Stomach (tissue), 9 donors: ENCODE results near the gene PDLIM3. TPM values are rescaled to one million over a fixed set of nuclear protein-coding genes. Genes with fewer than 3 reads are reported as not detected.

ENCODE experiments used
- DNase-seq, 2 donors: peaks; one replicate each; pipeline versions ENCODE4 v3.0.0 to v3.0.0-alpha.2; 2013 to 2019
- H3K27ac ChIP-seq, 5 donors: fragments of 200-600 bp in 4 of 5; sonication (generic) in 4 of 5; one replicate each; pipeline ENCODE4 v1.5.1; 2013 to 2019; ENCODE audit warnings: mild to moderate bottlenecking in 1 of 5, moderate library complexity in 1 of 5
- H3K27me3 ChIP-seq, 3 donors: fragments of 200-600 bp; sonication (generic); one replicate each; pipeline ENCODE4 v1.5.1; 2017 to 2019; ENCODE audit warnings: mixed run types in 1 of 3
- H3K36me3 ChIP-seq, 4 donors: fragments of 200-600 bp; sonication (generic); 1 replicate in 3 of 4; 2 replicates in 1 of 4; pipeline ENCODE4 v1.5.1; 2016 to 2019
- H3K4me1 ChIP-seq, 4 donors: fragments of 200-600 bp; sonication (generic); one replicate each; pipeline ENCODE4 v1.5.1; 2016 to 2019
- H3K4me3 ChIP-seq, 4 donors: fragments of 200-600 bp; sonication (generic) in 3 of 4; one replicate each; pipeline ENCODE4 v1.5.1; 2016 to 2019; ENCODE audit warnings: mild to moderate bottlenecking in 1 of 4
- H3K9me3 ChIP-seq, 4 donors: fragments of 200-600 bp; sonication (generic); one replicate each; pipeline ENCODE4 v1.5.1; 2016 to 2019
- CTCF ChIP-seq, 7 experiments: fragments of 450-650 bp in 4 of 7; fragments of 200-600 bp in 3 of 7; sonication (generic) in 3 of 7; IDR thresholded peaks; one replicate each; pipeline ENCODE4 v1.5.1; 2016 to 2019; ENCODE audit warnings: antibody characterized with exemption in 7 of 7, control low read depth in 2 of 7, mild to moderate bottlenecking in 1 of 7
- EP300 ChIP-seq: sonication (generic); formaldehyde crosslinking; IDR thresholded peaks from one replicate; pipeline ENCODE4 v1.6.1; 2017; ENCODE audit warnings: antibody characterized with exemption
- POLR2A ChIP-seq, 4 donors: fragments of 450-650 bp; IDR thresholded peaks; one replicate each; pipeline ENCODE4 v1.6.1; 2016; ENCODE audit warnings: antibody characterized with exemption in 4 of 4, control low read depth in 2 of 4, mild to moderate bottlenecking in 1 of 4, moderate library complexity in 1 of 4
- POLR2AphosphoS5 ChIP-seq, 3 donors: sonication (generic); formaldehyde crosslinking; IDR thresholded peaks; one replicate each; pipeline ENCODE4 v1.6.1; 2016; ENCODE audit warnings: antibody characterized with exemption in 3 of 3
- WGBS, 5 donors: extraction: QIAGEN DNeasy Blood & Tissue Kit in 3 of 5; methylation state at CpG; one replicate each; pipeline versions ENCODE4 v1.1.5 to v1.1.7; 2013 to 2018; 5-methylcytosine and 5-hydroxymethylcytosine counted together
- intact Hi-C: fragments of 100-400 bp; cut with DNase I; formaldehyde crosslinking; loops from one replicate; pipeline ENCODE4 v1.15.1; 2023; ENCODE audit warnings: low total_unique reads
- polyA plus RNA-seq, 3 donors: library from polyadenylated mRNA; stranded (reverse); fragments of 200-250 nt; gene quantifications; one replicate each; pipeline ENCODE4 v1.2.3, GENCODE V29; 2013
- total RNA-seq, 5 donors: library from RNA; depleted of rRNA; stranded (reverse); fragments of >200 nt; gene quantifications; one replicate each; pipeline versions ENCODE4 v1.1.0 to v1.2.3, GENCODE V29; 2014 to 2016
- donor health status: healthy with polysubstance abuse.
- donor health status: Bipolar disorder and iron deficiency.
- donor health status: healthy.

Gene PDLIM3
- total and polyA plus RNA-seq, 8 donors = 73.9 to 755 (median 108) TPM

- WGBS, 5 donors = 78 to 88% (median 87%) methylated on average over 5 of the region's 5 CpGs
- TF ChIP-seq POLR2A (IDR thresholded peaks at IDR 0.05) = no peak
- no peak for TF ChIP-seq CTCF (IDR thresholded peaks at IDR 0.05)
- TF ChIP-seq EP300 = no peak
- TF ChIP-seq POLR2AphosphoS5 (IDR thresholded peaks at IDR 0.05) = no peak
Observed at GRCh38 chr4:185524888-185525863, 10.1 kb downstream of the PDLIM3 start.

GRCh38 chr4:185523862-185524261 lies 11.4 kb downstream of the PDLIM3 start:
- Histone ChIP-seq H3K4me1 (no peaks in the 10 kb centered on the region), H3K36me3 (peaks cover 0 to 11% (median 4%) of the 10 kb centered on the region in 4 donors), H3K9me3 (peaks cover 0 to 9% (median 3%) of the 10 kb centered on the region in 4 donors), H3K27me3 (no peaks in the 10 kb centered on the region), H3K4me3 (no peak overlapping the region), H3K27ac (no peak overlapping the region)
- no peak for DNase-seq
- 82 to 87% (median 83%) methylated on average over 7 of the region's 7 CpGs for WGBS, 5 donors
- intact Hi-C loops = no loop called here
- TF ChIP-seq EP300 (no peak), POLR2A (IDR thresholded peaks at IDR 0.05) (no peak), CTCF (IDR thresholded peaks at IDR 0.05) (no peak), POLR2AphosphoS5 (IDR thresholded peaks at IDR 0.05) (no peak)

More at GRCh38 chr4:185524888-185525863, 10.1 kb downstream of the PDLIM3 start:
- intact Hi-C loops = no loop called here
- Histone ChIP-seq H3K36me3 (peaks cover 0 to 11% (median 4%) of the 10 kb centered on the region in 4 donors), H3K4me3 (no peak overlapping the region), H3K27ac (peak overlapping the region in 2 of 5 donors; percentile 14 to 37), H3K9me3 (peaks cover 0 to 9% (median 3%) of the 10 kb centered on the region in 4 donors), H3K27me3 (no peaks in the 10 kb centered on the region), H3K4me1 (peaks cover 0 to 8% (median 2%) of the 10 kb centered on the region in 4 donors)
- DNase-seq = no peak

- H3K4me3 ChIP-seq = no peak overlapping the region
- no peak for DNase-seq
- intact Hi-C loops = no loop called here
- H3K36me3 ChIP-seq = peaks cover 0 to 11% (median 4%) of the 10 kb centered on the region in 4 donors
- no peak overlapping the region for H3K27ac ChIP-seq
- no peaks in the 10 kb centered on the region for H3K27me3 ChIP-seq
- H3K9me3 ChIP-seq = peaks cover 0 to 9% (median 3%) of the 10 kb centered on the region in 4 donors
- no peak for TF ChIP-seq POLR2AphosphoS5 (IDR thresholded peaks at IDR 0.05)
- TF ChIP-seq POLR2A (IDR thresholded peaks at IDR 0.05) = no peak
- TF ChIP-seq CTCF (IDR thresholded peaks at IDR 0.05) = no peak
- TF ChIP-seq EP300 = no peak
- H3K4me1 ChIP-seq = no peaks in the 10 kb centered on the region
- WGBS, 5 donors = 69 to 73% methylated on average over 2 of the region's 2 CpGs; no CpG with 5 or more reads in 3 of the 5 donors
Observed at GRCh38 chr4:185522451-185522850, 12.9 kb downstream of the PDLIM3 start.

- no peaks in the 10 kb centered on the region for H3K4me1 ChIP-seq
- H3K27me3 ChIP-seq = no peaks in the 10 kb centered on the region
- no peak for DNase-seq
- no peak overlapping the region for H3K4me3 ChIP-seq
- intact Hi-C loops = no loop called here
- 32 to 58% (median 45%) methylated on average over 4 of the region's 4 CpGs for WGBS, 5 donors
- H3K27ac ChIP-seq = peak overlapping the region in 1 of 5 donors; percentile 11
- TF ChIP-seq POLR2A (IDR thresholded peaks at IDR 0.05) (no peak), POLR2AphosphoS5 (IDR thresholded peaks at IDR 0.05) (no peak), EP300 (no peak), CTCF (IDR thresholded peaks at IDR 0.05) (no peak)
- peaks cover 0 to 11% (median 4%) of the 10 kb centered on the region in 4 donors for H3K36me3 ChIP-seq
- no peaks in the 10 kb centered on the region for H3K9me3 ChIP-seq
Observed at GRCh38 chr4:185520119-185520518, 15.2 kb downstream of the PDLIM3 start.
